Glomerular visceral epithelial cell (primary cell): ENCODE results near the gene ENTREP3.

ENCODE experiments used
- DNase-seq: peaks from one replicate; pipeline ENCODE4 v3.0.0-alpha.2; 2016; ENCODE audit errors: extremely low spot score

The ENTREP3 gene

DNA sequence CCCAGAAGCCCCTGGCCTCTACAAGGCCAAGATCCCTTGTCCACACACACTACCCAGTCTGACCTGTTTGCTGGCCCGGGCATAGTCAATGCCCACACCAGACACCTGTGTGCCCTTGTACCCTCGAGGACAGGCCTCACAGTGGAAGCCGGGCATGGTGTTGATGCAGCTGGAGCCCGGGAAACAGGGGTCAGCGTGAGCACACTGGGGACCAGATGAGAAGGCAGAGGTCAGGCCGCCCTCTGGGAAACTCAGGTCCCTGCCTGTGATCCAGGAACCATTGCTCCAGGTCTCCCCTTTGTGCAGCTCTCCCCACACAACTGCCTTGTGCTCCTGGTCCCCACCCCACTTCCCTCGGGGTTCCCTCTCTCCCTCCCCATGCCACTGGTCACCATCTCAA lies 53.1 kb downstream of the ENTREP3 start:
- DNase-seq: no peak

DNA sequence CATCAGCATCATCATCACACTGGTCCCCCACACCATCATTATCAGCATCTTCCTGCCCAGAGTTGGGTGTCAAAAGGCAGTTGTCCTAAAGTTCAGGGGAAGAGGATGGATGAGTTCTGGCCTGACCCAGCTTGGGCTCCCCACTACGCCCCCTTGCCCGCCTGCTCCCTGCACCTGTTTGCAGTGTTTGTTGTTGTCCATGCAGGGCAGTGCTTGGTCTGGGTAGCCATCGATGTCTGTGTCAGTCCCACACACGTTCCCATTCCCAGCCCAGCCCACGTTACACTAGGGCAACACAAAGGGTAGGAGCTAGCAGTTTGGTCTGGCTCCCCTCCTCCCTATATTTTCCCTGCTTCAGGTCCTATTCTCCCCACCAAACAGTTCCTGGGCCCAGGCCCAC lies 54.4 kb downstream of the ENTREP3 start:
- no peak for DNase-seq

DNA sequence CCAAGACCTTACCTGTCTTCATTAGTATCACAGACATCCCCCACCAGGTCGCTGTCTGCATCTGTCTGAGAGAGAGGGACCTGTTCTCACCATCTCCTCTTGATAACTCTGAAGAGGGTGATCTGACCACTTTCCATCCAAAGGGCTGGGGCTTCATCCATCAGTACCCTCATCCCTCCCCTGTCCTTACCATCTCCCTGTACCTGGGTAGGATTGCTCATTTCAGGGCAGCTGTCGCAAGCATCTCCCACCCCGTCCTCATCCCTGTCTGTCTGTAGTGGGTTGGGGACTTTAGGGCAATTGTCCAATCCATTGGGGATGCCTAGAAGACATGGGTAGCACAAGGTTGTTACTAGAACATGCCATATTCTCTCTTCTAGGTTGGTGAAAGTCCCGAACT lies 55.5 kb downstream of the ENTREP3 start:
- DNase-seq: no peak

DNA sequence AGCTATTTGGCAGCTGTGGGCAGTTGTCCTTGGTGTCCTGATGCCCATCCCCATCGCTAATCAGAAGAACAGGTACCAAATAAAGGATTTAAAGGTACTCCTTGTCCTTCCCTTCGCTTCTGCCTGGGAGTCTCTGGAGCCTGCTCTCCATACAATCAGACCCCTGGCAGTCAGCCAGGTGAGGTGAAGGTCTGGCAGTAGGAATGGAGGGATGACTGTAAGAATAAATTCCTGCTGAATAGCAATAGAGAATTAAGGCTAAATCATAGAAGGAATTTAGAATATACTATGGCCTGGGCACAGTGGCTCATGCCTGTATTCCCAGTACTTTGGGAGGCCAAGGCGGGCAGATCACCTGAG lies 56.8 kb downstream of the ENTREP3 start:
- no peak for DNase-seq

DNA sequence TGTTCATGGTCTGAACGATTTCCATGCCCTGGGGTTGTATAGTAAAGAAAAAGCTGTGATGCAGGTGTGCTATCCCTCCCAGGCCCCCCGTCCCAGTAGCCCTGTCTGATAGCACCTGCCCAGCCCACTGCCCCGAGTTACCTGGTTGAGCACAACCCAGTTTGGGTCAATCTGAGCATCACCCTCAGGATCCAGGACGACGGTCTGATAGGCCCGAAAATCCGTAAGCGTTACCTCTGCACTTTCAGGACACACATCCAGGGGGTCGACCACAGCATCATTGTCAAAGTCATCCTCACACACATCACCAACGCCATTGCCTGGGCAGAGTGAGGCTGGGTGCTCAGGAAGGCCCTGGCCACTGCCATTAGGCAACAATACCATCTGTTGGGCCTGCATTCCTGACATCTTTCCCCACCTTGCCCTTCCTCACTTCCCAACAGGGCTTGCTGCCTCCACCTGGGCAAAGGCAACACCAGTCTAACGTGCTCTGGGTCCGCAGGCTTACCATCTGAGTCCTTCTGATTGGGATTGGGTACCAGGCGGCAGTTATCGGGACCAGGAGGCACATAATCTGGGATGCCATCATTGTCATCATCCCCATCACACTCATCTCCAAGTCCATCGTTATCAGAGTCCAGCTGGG lies 57.3 kb downstream of the ENTREP3 start:
- DNase-seq: no peak
